Colonic mucosa (tissue), 4 donors: Measurements from ENCODE around the gene TTN. TPM values are rescaled to one million over a fixed set of nuclear protein-coding genes. Genes with fewer than 3 reads are reported as not detected.
"Not testable (repeated sequence)": the region's sequence is repeated elsewhere in the genome, so short reads cannot be mapped to it uniquely, and the experiment has no call there.

Experiments
- DNase-seq: peaks from one replicate; pipeline ENCODE4 v3.0.0-alpha.2; 2020
- H3K27ac ChIP-seq: fragments of 200-600 bp; one replicate; pipeline ENCODE4 v1.8.0; 2021
- H3K27me3 ChIP-seq: fragments of 200-600 bp; one replicate; pipeline ENCODE4 v1.8.0; 2021
- H3K36me3 ChIP-seq: fragments of 200-600 bp; one replicate; pipeline ENCODE4 v1.8.0; 2021
- H3K4me1 ChIP-seq: fragments of 200-600 bp; one replicate; pipeline ENCODE4 v1.8.0; 2021; ENCODE audit warnings: mild to moderate bottlenecking
- H3K4me3 ChIP-seq: fragments of 200-600 bp; one replicate; pipeline ENCODE4 v1.8.0; 2021
- H3K9ac ChIP-seq, 2 donors: one replicate each; pipeline ENCODE4 v1.7.0; 2013; ENCODE audit warnings: control low read depth in 2 of 2, low read depth in 2 of 2, low read length in 2 of 2
- H3K9me3 ChIP-seq: fragments of 200-600 bp; one replicate; pipeline ENCODE4 v1.8.0; 2021
- intact Hi-C: fragments of 100-400 bp; cut with DNase I; formaldehyde crosslinking; loops from one replicate; pipeline ENCODE4 v1.14.1; 2022
- total RNA-seq, 2 donors: library from RNA; stranded (reverse); fragmentation: NEBNext Ultra II Directional in 1 of 2; extraction: Animal tissue kit (Norgen Biotek cat#: 25700) in 1 of 2; gene quantifications; one replicate each; pipeline ENCODE4 v1.2.1, GENCODE V29; 2021
- TF ChIP-seq, protein P1 (sequence below): fragments of 200-600 bp; IDR thresholded peaks from one replicate; pipeline ENCODE4 v1.8.0; 2022; ENCODE audit warnings: antibody characterized with exemption, mild to moderate bottlenecking
- donor health status: healthy.
- donor health status: DM: no; HTN: no; CAD: no.
- donor health status: DM: no; HTN: no; CAD: no.

TTN gene
- total RNA-seq, 2 donors from 2014 or later: 0.99 to 1.8 TPM

- TF ChIP-seq, protein P1, sequence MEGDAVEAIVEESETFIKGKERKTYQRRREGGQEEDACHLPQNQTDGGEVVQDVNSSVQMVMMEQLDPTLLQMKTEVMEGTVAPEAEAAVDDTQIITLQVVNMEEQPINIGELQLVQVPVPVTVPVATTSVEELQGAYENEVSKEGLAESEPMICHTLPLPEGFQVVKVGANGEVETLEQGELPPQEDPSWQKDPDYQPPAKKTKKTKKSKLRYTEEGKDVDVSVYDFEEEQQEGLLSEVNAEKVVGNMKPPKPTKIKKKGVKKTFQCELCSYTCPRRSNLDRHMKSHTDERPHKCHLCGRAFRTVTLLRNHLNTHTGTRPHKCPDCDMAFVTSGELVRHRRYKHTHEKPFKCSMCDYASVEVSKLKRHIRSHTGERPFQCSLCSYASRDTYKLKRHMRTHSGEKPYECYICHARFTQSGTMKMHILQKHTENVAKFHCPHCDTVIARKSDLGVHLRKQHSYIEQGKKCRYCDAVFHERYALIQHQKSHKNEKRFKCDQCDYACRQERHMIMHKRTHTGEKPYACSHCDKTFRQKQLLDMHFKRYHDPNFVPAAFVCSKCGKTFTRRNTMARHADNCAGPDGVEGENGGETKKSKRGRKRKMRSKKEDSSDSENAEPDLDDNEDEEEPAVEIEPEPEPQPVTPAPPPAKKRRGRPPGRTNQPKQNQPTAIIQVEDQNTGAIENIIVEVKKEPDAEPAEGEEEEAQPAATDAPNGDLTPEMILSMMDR: no peak
- Histone ChIP-seq H3K27ac (no peak overlapping the region), H3K27me3 (no peaks in the 10 kb centered on the region), H3K9me3 (no peaks in the 10 kb centered on the region), H3K4me1 (no peaks in the 10 kb centered on the region), H3K36me3 (no peaks in the 10 kb centered on the region), H3K9ac (no peak overlapping the region), H3K4me3 (no peak overlapping the region)
- DNase-seq: no peak
- intact Hi-C loops: no loop called here
These were observed 278.6 kb downstream of the TTN start for GRCh38 chr2:178528647-178529046.

DNA sequence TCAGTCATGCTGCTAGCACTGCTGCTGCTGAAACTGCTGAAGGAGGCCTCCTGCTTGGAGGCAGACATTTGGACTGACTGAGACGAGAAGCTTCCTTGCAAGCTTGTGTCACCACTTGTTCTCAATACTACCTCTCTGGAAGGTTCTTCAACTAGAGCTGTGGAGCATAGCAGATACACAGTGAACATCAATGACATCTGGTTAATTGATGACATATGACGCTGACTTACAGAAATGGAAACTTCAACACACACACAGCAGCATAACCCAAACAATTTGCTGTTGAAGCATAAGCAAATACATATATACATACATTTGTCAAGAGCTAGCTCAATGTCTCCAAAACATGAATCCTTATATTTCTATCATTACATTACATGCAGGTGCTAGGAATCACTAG lies 279.6 kb downstream of the TTN start:
- Histone ChIP-seq H3K4me1 (no peaks in the 10 kb centered on the region), H3K36me3 (no peaks in the 10 kb centered on the region), H3K9ac (no peak overlapping the region), H3K4me3 (no peak overlapping the region), H3K27me3 (no peaks in the 10 kb centered on the region), H3K9me3 (no peaks in the 10 kb centered on the region), H3K27ac (no peak overlapping the region)
- no peak for DNase-seq
- intact Hi-C loops: no loop called here
- TF ChIP-seq, protein P1: no peak

GRCh38 chr2:178526256-178526655 lies 281.0 kb downstream of the TTN start:
- H3K4me3 ChIP-seq: no peak overlapping the region
- no peak overlapping the region for H3K27ac ChIP-seq
- no peaks in the 10 kb centered on the region for H3K9me3 ChIP-seq
- H3K36me3 ChIP-seq: no peaks in the 10 kb centered on the region
- intact Hi-C loops: no loop called here
- no peak overlapping the region for H3K9ac ChIP-seq
- no peaks in the 10 kb centered on the region for H3K27me3 ChIP-seq
- no peak for DNase-seq
- H3K4me1 ChIP-seq: no peaks in the 10 kb centered on the region
- TF ChIP-seq, protein P1: no peak

GRCh38 chr2:178525460-178525859 lies 281.8 kb downstream of the TTN start:
- DNase-seq, H3K4me3 ChIP-seq, H3K4me1 ChIP-seq, H3K9ac ChIP-seq, H3K36me3 ChIP-seq, H3K27ac ChIP-seq, intact Hi-C loops, H3K27me3 ChIP-seq, H3K9me3 ChIP-seq: not testable (repeated sequence)

- DNase-seq, intact Hi-C loops, H3K9me3 ChIP-seq, H3K36me3 ChIP-seq, H3K4me3 ChIP-seq, H3K27ac ChIP-seq, H3K27me3 ChIP-seq, H3K4me1 ChIP-seq, H3K9ac ChIP-seq: not testable (repeated sequence)
These were observed 282.2 kb downstream of the TTN start for GRCh38 chr2:178525010-178525409.

- H3K27me3 ChIP-seq: no peaks in the 10 kb centered on the region
- no peak overlapping the region for H3K27ac ChIP-seq
- no peak for DNase-seq
- intact Hi-C loops: loop anchor here (5.0 kb wide), 1 partner anchor 36 kb away; no protein-coding TSS in a partner anchor
- TF ChIP-seq, protein P1: no peak
- no peaks in the 10 kb centered on the region for H3K36me3 ChIP-seq
- H3K9me3 ChIP-seq: no peaks in the 10 kb centered on the region
- no peaks in the 10 kb centered on the region for H3K4me1 ChIP-seq
- H3K4me3 ChIP-seq: peak overlapping the region; percentile 60
- peak overlapping the region; percentile 53 to 77 for H3K9ac ChIP-seq
These were observed 283.6 kb downstream of the TTN start for GRCh38 chr2:178523596-178524134.
